ENCODE measurements around the gene SCIMP.
"Not testable (repeated sequence)": the region's sequence is repeated elsewhere in the genome, so short reads cannot be mapped to it uniquely, and the experiment has no call there.

Gene SCIMP

GRCh38 chr17:5238333-5238732 is 3.7 kb upstream of the SCIMP start:
- no peak for DNase-seq (ENCODE audit: low read depth in 2 of 2)

GRCh38 chr17:5237541-5238016 is 2.9 kb upstream of the SCIMP start:
- DNase-seq (ENCODE audit: low read depth in 2 of 2), result peak; percentile 20 to 26

- DNase-seq (ENCODE audit: low read depth in 2 of 2), result no peak
Measured at GRCh38 chr17:5236938-5237540, 2.4 kb upstream of the SCIMP start.

DNA sequence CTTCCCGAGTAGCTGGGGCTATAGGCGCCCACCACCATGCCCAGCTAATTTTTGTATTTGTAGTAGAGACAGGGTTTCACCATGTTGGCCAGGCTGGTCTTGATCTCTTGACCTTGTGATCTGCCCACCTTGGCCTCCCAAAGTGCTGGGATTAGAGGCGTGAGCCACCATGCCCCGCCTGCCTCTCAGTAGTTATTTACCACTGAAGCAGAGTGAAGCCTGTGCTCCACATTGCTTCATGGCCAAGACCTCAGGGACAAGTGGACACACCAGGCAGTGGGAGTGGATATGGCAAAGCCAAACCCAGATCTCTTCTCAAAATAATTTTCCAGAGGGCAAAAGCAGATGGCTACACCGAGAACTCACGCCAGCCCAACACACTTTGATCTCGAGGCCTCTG is 1.2 kb downstream of the SCIMP start:
- not testable (repeated sequence) for DNase-seq (ENCODE audit: low read depth in 2 of 2)

GRCh38 chr17:5226940-5227878 is 7.5 kb downstream of the SCIMP start:
- DNase-seq (ENCODE audit: low read depth in 2 of 2), result no peak

DNA sequence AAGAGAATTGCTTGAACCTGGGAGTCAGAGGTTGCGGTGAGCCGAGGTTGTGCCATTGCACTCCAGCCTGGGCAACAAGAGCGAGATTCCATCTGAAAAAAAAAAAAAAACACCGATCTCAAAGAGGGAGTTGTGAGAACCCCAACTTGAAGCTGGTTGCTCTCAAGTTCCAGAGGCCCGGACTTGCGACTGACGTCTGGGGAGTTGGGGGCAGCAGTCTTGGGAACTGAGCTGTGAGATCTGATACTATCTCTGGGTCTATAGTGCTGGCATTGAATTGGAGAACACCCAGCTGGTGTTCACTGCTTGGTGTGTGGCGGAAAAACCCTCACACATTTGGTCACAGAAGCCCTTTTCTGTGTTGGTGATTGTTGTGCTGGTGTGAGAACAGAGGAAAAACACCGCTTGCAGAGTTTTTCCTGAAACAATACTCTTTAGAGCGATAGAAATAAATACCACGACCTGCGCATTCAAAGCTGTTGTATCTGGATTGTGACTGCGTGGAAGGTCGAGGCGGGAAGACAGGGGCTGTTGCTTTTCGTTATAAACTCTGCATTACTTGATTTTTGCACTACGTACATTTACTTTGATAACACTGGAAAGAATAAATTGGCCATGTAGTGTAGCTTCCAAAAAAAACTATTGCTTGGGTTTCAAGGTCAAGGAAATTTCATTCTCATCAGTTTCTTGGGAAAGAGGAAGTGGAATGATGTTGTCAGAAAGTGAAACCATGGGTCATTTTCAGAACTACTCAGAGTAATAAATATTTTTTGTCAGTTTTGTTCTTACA is 8.8 kb downstream of the SCIMP start:
- no peak for DNase-seq (ENCODE audit: low read depth in 2 of 2)

- not testable (repeated sequence) for DNase-seq (ENCODE audit: low read depth in 2 of 2)
Measured at GRCh38 chr17:5221912-5222311, 12.7 kb downstream of the SCIMP start.

GRCh38 chr17:5220074-5220473 is 14.6 kb downstream of the SCIMP start:
- DNase-seq (ENCODE audit: low read depth in 2 of 2), result no peak

- DNase-seq (ENCODE audit: low read depth in 2 of 2), result no peak
Measured at GRCh38 chr17:5219536-5219935, 15.1 kb downstream of the SCIMP start.

DNA sequence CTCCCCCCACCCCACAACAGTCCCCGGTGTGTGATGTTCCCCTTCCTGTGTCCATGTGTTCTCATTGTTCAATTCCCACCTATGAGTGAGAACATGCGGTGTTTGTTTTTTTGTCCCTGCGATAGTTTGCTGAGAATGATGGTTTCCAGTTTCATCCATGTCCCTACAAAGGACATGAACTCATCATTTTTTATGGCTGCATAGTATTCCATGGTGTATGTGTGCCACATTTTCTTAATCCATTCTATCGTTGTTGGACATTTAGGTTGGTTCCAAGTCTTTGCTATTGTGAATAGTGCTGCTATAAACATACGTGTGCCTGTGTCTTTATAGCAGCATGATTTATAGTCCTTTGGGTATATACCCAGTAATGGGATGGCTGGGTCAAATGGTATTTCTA is 17.1 kb downstream of the SCIMP start:
- not testable (repeated sequence) for DNase-seq (ENCODE audit: low read depth in 2 of 2)

DNA sequence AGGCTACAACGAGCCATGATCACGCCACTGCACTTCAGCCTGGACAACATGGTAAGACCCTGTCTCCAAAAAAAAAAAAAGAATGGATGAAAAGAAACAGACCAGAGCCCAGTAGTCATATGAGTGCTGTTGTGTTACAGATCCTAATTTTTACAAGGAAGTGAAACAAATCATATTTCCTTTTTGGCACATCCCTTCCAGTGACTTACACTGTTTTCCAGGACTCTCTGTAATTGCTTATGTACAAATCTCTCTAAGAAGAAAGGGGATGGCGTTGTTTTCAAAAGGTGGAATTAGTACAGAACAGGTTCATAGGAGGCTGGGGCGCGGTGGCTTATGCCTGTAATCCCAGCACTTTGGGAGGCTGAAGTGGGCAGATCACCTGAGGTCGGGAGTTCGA is 23.2 kb downstream of the SCIMP start:
- no peak for DNase-seq (ENCODE audit: low read depth in 2 of 2)

DNA sequence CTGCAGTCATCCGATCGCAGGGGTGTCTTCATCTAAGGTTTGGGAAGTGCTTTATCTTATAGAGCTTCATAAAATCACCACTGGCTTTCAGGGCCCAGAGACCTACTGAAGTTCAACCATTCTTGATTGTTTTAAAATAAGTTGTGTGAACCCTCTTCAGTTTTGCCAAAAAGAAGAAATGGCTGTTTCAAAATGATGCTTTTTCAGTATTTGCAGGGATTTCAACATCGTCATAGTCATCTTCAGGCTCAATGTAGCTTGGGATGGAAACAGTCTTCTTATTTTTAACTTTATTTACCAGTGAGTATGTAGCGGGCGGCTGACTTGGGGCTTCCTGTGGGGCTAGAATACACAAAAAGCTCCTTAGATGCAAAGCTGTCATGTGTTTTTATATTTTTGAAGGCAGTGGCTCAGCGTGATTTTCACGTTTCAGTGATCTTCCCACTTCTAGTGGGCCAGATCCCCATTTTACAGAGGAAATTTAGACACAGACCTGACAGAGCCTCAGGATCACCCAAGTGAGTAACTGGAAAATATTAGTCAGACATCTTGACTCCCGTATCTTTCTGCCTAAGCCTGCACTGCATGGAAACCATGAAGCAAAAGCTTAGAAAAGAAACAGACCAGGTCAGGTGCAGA is 23.9 kb downstream of the SCIMP start:
- DNase-seq (ENCODE audit: low read depth in 2 of 2), result no peak

DNA sequence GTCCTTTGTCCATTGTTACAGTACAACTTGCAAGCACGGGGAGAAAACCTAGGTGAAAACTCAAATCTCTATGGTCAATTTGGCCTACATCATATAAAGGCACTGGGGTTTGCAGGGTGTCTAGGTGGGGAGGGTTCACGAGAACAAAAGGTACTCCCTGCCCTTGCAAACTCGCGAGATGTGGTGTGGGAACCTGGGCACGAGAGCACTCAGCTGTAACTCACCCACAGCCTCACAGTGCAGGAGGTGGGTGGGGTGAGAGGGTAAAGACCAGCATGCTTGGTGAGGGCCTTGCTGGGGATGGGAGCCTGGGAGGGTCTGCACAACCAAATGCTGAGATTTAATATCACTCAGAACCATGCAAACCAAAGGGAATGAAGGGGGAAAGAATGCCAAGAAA is 24.6 kb downstream of the SCIMP start:
- no peak for DNase-seq (ENCODE audit: low read depth in 2 of 2)

GRCh38 chr17:5209396-5209795 is 25.3 kb downstream of the SCIMP start:
- DNase-seq (ENCODE audit: low read depth in 2 of 2), result no peak

GRCh38 chr17:5203908-5204294 is 30.8 kb downstream of the SCIMP start:
- DNase-seq (ENCODE audit: low read depth in 2 of 2), result no peak

DNA sequence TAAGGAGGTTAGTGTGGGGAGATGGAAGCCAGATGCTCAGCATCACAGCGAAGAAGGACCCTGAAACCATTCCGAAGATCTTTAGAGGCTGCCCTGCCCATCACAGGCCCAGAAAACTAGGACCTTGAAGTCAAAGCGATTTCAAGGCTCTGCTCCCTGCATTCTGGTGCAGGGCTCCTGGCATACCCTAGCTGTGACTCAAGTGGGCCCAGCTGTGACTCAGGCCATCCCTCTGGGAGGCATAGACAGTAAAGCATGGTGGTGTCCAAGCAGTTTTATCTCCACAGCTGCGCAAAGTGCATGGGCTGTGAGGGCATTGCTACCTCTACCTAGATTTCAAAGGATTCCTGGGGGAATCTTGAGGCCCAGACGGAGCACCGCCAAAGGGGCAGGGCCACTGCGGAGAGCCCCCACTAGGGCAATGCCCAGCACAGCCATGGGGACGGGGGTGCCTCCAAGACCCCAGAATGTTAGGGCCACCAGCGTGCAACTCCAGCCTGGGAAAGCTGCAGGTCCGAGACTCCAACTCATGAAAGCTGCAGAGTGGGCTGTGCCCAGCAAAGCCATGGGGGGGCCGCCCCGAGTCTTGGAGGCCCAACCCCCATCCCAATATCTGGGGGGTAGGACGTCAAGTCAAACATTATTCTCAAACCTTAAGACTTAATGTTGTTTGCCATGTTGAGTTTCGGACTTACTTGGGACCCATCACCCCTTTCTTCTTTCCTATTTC is 31.3 kb downstream of the SCIMP start:
- no peak for DNase-seq (ENCODE audit: low read depth in 2 of 2)

DNA sequence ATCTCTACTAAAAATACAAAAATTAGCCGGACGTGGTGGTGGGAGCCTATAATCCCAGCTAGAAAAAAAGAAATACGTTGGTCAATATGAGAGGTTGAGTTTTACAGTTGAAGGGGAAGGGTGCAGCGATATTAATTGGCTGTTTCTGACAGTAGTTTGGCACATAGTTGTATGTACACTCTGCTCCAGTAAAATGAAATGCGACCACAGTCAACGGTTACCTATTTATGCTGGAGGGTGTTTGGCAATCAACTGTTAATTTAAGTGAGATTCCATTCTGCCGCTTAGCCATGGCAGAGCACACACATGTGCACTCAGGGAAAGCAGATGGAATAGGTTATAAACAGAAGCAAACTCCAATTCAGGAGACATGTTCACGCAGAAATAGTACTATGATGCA is 33.6 kb downstream of the SCIMP start:
- DNase-seq (ENCODE audit: low read depth in 2 of 2), result no peak

DNA sequence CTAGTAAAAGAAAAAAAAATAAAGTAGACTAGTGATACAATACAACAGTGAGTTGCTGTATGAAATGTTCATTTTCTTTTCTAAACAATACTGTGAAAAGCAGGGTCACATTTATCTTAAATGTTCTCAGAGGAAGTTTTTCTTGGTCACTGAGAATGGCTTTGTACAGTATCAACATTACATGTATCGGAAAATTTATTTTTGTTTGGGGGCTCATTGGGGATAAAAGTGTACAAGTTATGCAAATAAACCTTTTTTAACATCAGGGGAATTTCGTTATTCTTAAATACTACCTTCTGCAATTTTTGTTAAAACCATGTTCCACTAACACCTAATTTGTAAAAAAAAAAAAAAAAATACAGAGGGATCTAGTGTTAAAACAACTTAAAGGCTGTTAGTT is 34.3 kb downstream of the SCIMP start:
- no peak for DNase-seq (ENCODE audit: low read depth in 2 of 2)

GRCh38 chr17:5198472-5198871 is 36.2 kb downstream of the SCIMP start:
- DNase-seq (ENCODE audit: low read depth in 2 of 2), result no peak

- DNase-seq (ENCODE audit: low read depth in 2 of 2), result no peak
Measured at GRCh38 chr17:5194346-5194745, 40.3 kb downstream of the SCIMP start.

Data from stimulated activated CD4-positive, alpha-beta T cell treated with anti-CD3 and anti-CD28 coated beads, Interleukin-4, amount 100 ng/mL, for 48 hours (primary cell).